SK-N-SH treated with all-trans-retinoic acid at 6 μM for 48 hours (cell line): ENCODE results near the gene C12orf75.

Source experiments
- ATAC-seq: fragments of 200-7000 bp; cut with Tn5 transposase; 3 replicates; pipeline ENCODE4 v1.9.1; 2020; ENCODE audit warnings: mild to moderate bottlenecking, moderate library complexity
- ARNTL ChIP-seq: fragments of 450-650 bp; formaldehyde crosslinking; IDR thresholded peaks from 2 replicates; pipeline ENCODE4 v1.5.0; 2020; ENCODE audit warnings: low read depth, mild to moderate bottlenecking, moderate library complexity, borderline replicate concordance
- BACH2 ChIP-seq: fragments of 250-450 bp; sonication (Bioruptor Pico); IDR thresholded peaks from 2 replicates; pipeline ENCODE4 v1.9.0; 2021; ENCODE audit warnings: mild to moderate bottlenecking, borderline replicate concordance
- CREB5 ChIP-seq: fragments of 250-450 bp; sonication (Bioruptor Pico); IDR thresholded peaks from 2 replicates; pipeline ENCODE4 v1.5.1; 2020; ENCODE audit warnings: low read depth, mild to moderate bottlenecking, moderate library complexity
- CSDC2 ChIP-seq: fragments of 250-450 bp; sonication (Bioruptor Pico); IDR thresholded peaks from 2 replicates; pipeline ENCODE4 v1.5.0; 2020; ENCODE audit warnings: mild to moderate bottlenecking, moderate library complexity
- CSRNP3 ChIP-seq: fragments of 250-450 bp; sonication (Bioruptor Pico); IDR thresholded peaks from 2 replicates; pipeline ENCODE4 v1.5.1; 2021; ENCODE audit warnings: mild to moderate bottlenecking, moderate library complexity
- ESRRG ChIP-seq: fragments of 250-450 bp; sonication (Bioruptor Pico); IDR thresholded peaks from 2 replicates; pipeline ENCODE4 v1.6.1; 2021; ENCODE audit warnings: mild to moderate bottlenecking
- GLIS3 ChIP-seq: fragments of 250-450 bp; sonication (Bioruptor Pico); IDR thresholded peaks from 2 replicates; pipeline ENCODE4 v1.5.0; 2020; ENCODE audit warnings: mild to moderate bottlenecking, moderate library complexity
- ISL1 ChIP-seq: fragments of 250-450 bp; sonication (Bioruptor Pico); IDR thresholded peaks from 2 replicates; pipeline ENCODE4 v2.1.2; 2022; ENCODE audit warnings: mild to moderate bottlenecking, moderate library complexity
- OSR1 ChIP-seq: fragments of 250-450 bp; sonication (Bioruptor Pico); IDR thresholded peaks from 2 replicates; pipeline ENCODE4 v1.8.0; 2022; ENCODE audit warnings: moderate library complexity, mild to moderate bottlenecking, inconsistent platforms
- PATZ1 ChIP-seq: fragments of 250-450 bp; sonication (Bioruptor Pico); IDR thresholded peaks from 2 replicates; pipeline ENCODE4 v1.8.0; 2020; ENCODE audit warnings: mild to moderate bottlenecking, moderate library complexity, borderline replicate concordance
- POU6F1 ChIP-seq: fragments of 250-450 bp; sonication (Bioruptor Pico); IDR thresholded peaks from 2 replicates; pipeline ENCODE4 v1.8.0; 2021; ENCODE audit warnings: low read depth, mild to moderate bottlenecking, moderate library complexity, borderline replicate concordance
- PPARA ChIP-seq: fragments of 250-450 bp; sonication (Bioruptor Pico); IDR thresholded peaks from 2 replicates; pipeline ENCODE4 v1.5.0; 2020; ENCODE audit warnings: mild to moderate bottlenecking, borderline replicate concordance
- RARB ChIP-seq: fragments of 250-450 bp; sonication (Bioruptor Pico); IDR thresholded peaks from 2 replicates; pipeline ENCODE4 v1.8.0; 2021; ENCODE audit warnings: mild to moderate bottlenecking, moderate library complexity
- SNAI2 ChIP-seq: fragments of 250-450 bp; sonication (Bioruptor Pico); IDR thresholded peaks from 2 replicates; pipeline ENCODE4 v1.5.0; 2020; ENCODE audit warnings: mild to moderate bottlenecking, moderate library complexity
- TOX ChIP-seq: fragments of 250-450 bp; sonication (Bioruptor Pico); IDR thresholded peaks from 2 replicates; pipeline ENCODE4 v1.8.0; 2021; ENCODE audit warnings: mild to moderate bottlenecking, moderate library complexity, borderline replicate concordance
- TSHZ2 ChIP-seq: fragments of 250-450 bp; sonication (Bioruptor Pico); IDR thresholded peaks from 2 replicates; pipeline ENCODE4 v1.5.0; 2020; ENCODE audit warnings: mild to moderate bottlenecking, moderate library complexity
- ZC3H10 ChIP-seq: fragments of 250-450 bp; sonication (Bioruptor Pico); IDR thresholded peaks from 2 replicates; pipeline ENCODE4 v1.5.1; 2021; ENCODE audit warnings: mild to moderate bottlenecking, moderate library complexity
- ZFP3 ChIP-seq: fragments of 250-450 bp; sonication (Bioruptor Pico); IDR thresholded peaks from 2 replicates; pipeline ENCODE4 v1.5.0; 2020; ENCODE audit warnings: mild to moderate bottlenecking, moderate library complexity
- ZFP30 ChIP-seq: fragments of 450-650 bp; formaldehyde crosslinking; IDR thresholded peaks from 2 replicates; pipeline ENCODE4 v1.5.0; 2022; ENCODE audit warnings: mild to moderate bottlenecking, moderate library complexity
- ZNF565 ChIP-seq: fragments of 450-650 bp; formaldehyde crosslinking; conservative IDR thresholded peaks from 2 replicates; pipeline ENCODE4 v1.5.0; 2020; ENCODE audit warnings: low read depth, mild to moderate bottlenecking, moderate library complexity
- ZNF70 ChIP-seq: fragments of 450-650 bp; formaldehyde crosslinking; IDR thresholded peaks from 2 replicates; pipeline ENCODE4 v1.5.0; 2020; ENCODE audit warnings: mild to moderate bottlenecking, moderate library complexity
- ZNF8 ChIP-seq: fragments of 450-650 bp; formaldehyde crosslinking; IDR thresholded peaks from 2 replicates; pipeline ENCODE4 v1.5.0; 2020; ENCODE audit warnings: mild to moderate bottlenecking, moderate library complexity

The C12orf75 gene

GRCh38 chr12:105334001-105334400 is 3.5 kb downstream of the C12orf75 start:
- TF ChIP-seq ISL1 (CRISPR knock-in tag) (peak; percentile 37; the same call in 1 of the 2 replicates), TOX (CRISPR knock-in tag) (no peak)
- peak; percentile 7 for ATAC-seq

GRCh38 chr12:105334582-105334981 is 4.1 kb downstream of the C12orf75 start:
- ATAC-seq, result 0 out of 3 replicates have a peak, but pooled peaks have one; percentile 3
- no peak for TF ChIP-seq CSRNP3
- TF ChIP-seq ZC3H10 (CRISPR knock-in tag), result no peak
- no peak for TF ChIP-seq GLIS3 (CRISPR knock-in tag)
- no peak for TF ChIP-seq BACH2 (CRISPR knock-in tag)
- no peak for TF ChIP-seq OSR1
- no peak for TF ChIP-seq POU6F1 (CRISPR knock-in tag)
- TF ChIP-seq SNAI2, result no peak
- TF ChIP-seq ZFP3 (CRISPR knock-in tag), result no peak
- no peak for TF ChIP-seq CREB5 (CRISPR knock-in tag)
- no peak for TF ChIP-seq PPARA
- TF ChIP-seq ZNF70, result no peak
- no peak for TF ChIP-seq ZNF8 (CRISPR knock-in tag)
- no peak for TF ChIP-seq ARNTL (CRISPR knock-in tag)
- TF ChIP-seq TSHZ2 (CRISPR knock-in tag), result no peak

- TF ChIP-seq ZNF565 (CRISPR knock-in tag) (no peak), PATZ1 (CRISPR knock-in tag) (no peak), ZNF70 (no peak), CSRNP3 (no peak), CSDC2 (CRISPR knock-in tag) (no peak), BACH2 (CRISPR knock-in tag) (no peak), POU6F1 (CRISPR knock-in tag) (no peak), ESRRG (CRISPR knock-in tag) (no peak), ZFP30 (CRISPR knock-in tag) (no peak), ZNF8 (CRISPR knock-in tag) (no peak), PPARA (no peak), ZFP3 (CRISPR knock-in tag) (no peak), TOX (CRISPR knock-in tag) (no peak), ZC3H10 (CRISPR knock-in tag) (no peak), ISL1 (CRISPR knock-in tag) (no peak), RARB (no peak), GLIS3 (CRISPR knock-in tag) (no peak), TSHZ2 (CRISPR knock-in tag) (no peak), OSR1 (no peak)
- no peak for ATAC-seq
Measured at GRCh38 chr12:105335856-105336255, 5.4 kb downstream of the C12orf75 start.
